HG03439 (cell line): Measurements from ENCODE around the gene ZNF14.
A peak's percentile ranks its signal among the peaks of the same experiment; 100 is the strongest.
"Not testable (repeated sequence)": the region's sequence is repeated elsewhere in the genome, so short reads cannot be mapped to it uniquely, and the experiment has no call there.

Experiments
- ATAC-seq: cut with Tn5 transposase; IDR thresholded peaks from one replicate; pipeline ENCODE4 v1.9.1; 2021; ENCODE audit warnings: mild to moderate bottlenecking, moderate library complexity; ENCODE audit not compliant: unreplicated experiment

The ZNF14 gene

DNA sequence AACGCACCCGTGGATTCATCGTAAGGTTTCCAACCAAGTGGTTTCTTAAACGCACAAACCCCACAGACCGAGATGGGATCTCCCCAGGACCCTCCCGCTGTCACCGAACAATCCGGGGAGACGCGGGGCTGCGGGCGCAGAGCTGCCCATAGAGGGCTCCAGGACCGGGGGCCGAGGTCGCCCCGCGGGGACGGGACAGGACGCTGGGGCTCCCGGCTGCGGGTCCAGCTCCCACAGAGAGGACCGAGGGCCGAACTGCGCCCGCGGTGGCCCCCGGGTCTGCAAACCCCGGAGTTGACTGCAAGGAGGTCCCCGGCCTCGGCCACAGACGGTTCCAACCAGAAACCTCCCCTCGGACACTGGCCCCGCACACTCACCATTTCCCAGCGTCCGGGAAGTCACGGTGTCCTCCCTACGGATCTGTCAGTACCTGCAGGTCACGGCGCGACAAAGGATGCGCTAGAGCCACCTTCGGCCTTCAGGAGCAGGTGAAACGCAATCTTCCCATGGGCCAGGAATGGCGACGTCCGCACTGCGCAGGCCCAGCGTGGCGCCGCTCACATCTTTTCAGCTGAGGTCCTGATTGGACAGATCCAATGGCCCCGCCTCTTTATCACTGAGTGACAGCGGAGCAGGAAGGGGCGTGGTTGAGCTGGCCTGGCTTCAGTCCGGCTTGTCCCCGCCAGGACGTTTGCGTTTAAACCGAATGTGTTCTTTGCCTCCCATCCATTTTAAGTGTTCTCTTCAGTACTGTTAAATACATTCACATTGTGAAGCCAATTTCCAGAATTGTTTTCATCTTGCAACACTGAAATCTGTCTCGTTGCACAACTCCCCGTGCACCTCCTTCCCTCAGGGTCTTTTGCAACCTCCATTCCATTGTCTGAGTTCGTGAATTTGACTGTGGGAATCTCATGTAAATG is at the start of gene ZNF14:
TSS of gene ZNF14 (minus strand) at position 534 of the 923 bp plus-strand sequence. CDS start at position 380, 154 bp downstream.
- peak; percentile 99 for ATAC-seq

DNA sequence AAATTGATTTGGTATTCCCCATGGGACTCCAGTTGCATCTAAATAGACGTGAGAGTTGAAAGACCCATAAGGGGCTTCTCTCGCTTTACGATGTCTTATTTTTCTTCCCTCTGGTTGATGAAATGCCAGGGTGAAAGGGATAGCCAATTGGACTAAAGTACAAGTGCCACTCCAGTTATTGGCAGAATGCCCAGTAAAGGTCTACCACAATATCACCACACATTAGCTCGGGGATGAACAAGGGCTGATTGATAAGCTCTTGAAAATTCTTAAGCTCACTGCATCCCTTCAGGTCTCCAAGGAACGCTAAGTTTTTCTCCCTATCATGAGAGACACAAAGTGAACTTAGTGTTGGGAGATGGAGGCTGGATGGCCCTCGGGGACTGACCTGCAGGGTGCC is 48.9 kb upstream of the ZNF14 start:
- not testable (repeated sequence) for ATAC-seq

DNA sequence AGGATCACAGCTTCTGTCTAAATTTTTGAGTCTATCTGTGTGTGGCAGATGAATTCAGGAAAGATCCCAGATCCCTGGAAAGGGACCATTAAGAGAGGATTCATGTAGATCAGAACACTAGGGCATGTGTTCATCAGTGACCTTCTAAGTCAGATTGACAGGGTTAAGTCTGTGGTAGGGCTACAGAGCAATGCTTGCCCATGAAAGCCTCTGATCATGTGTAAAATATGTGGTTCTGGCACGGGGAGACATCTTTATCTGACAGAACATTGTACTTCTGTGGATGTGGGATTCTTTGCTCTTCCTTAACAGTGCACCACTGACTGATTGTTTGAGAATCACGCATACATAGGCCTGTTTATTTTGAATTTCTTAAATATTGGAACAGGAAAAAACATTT is 45.8 kb upstream of the ZNF14 start:
- ATAC-seq: no peak

DNA sequence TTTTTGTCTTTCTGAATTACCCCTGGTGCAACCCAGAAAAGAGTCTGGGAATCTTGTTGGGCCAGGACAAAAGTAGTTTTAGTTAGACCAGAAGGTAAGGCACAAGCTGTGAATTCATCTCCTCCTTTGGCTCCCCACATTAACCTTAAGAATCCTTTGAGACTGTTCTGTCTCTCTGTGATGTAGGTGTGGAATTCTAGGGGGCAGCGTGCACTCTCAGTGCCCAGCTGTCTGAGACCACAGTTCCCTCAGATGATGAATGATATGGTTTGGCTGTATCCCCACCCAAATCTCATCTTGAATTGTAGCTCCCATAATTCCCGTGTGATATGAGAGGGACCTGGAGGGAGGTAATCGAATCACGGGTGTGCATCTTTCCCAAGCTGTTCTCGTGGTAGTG is 44.8 kb upstream of the ZNF14 start:
- no peak for ATAC-seq

DNA sequence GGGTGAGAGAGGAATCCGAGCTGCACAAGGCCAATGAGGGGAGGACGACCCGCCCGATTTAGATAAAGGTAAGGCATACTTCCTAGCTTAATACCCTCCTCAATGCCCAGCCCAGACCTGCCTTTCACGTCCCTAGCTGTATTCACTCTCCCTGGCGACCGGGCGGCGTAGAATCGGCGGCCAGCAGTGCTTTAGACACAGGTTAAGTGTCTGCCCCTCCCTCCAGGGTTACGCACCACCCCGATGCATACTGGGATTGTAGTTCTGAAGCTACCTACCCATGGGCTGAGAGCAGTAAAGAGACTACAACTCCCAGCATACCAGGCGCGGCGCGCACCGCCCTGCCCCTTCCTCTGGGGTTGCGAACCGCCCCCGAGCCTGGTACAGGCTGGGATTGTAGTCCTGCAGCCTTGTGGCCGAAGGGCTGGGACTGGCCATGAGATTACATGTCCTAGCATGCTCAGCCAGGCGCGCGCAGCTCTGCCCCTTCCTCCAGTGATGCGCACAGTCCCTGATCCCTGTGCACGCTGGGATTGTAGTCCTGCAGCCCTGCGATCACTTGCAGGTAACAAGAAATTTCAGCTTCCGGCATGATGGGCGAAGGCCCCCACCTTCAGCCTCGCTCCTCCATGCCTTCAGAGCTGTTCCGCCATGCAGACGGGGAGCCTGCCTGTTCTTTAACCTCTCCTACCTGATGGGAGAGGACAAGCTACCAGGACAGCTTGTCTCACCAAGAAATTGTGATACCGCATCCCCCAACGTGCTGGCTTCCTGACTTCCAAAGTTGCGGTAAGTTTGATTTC is 43.5 kb upstream of the ZNF14 start:
- ATAC-seq: peak; percentile 98

DNA sequence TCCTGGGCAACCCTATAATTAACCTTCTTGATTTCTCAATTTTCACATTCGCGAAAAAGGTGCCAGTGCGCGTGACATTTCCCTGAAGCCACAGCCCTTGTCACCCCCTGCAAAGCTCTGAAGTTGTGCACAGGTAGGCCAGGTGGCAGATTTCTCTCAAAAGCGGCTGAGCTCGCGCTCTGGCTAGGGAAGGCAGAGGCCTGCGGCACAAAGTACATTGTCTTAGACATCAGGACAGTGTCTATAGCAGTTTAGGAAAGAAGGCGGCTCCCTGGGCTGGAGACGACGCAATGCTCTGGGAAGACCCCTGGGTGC is 42.9 kb upstream of the ZNF14 start:
- ATAC-seq: peak; percentile 2

DNA sequence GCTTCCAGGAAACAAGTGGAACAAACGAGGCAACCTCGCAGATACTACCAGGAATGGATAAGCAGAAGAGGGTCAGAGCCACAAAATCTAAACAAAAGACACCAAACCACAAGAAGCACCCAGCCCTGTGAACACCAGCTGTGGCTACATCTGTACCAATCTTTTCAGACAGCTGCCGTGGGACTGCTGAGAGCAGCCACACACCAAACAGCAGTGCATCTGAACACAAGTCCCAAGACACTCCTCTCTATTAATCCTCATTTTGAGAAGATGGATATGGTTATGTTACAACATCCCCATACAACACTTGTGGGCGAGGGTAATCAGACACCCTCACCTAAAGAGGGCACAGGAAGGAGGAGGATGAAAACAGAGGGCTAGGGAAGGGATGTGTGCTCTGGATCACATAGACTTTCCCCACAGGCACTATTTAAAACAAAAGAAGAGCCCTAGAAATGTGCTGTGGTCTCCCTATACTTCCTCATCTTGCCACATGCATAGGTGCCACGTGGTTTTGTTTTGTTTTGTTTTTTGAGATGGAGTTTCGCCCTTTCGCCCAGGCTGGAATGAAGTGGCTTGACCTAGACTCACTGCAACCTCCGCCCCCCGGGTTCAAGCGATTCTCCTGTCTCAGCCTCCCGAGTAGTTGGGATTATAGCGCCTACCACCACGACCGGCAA is 41.6 kb upstream of the ZNF14 start:
- no peak for ATAC-seq

DNA sequence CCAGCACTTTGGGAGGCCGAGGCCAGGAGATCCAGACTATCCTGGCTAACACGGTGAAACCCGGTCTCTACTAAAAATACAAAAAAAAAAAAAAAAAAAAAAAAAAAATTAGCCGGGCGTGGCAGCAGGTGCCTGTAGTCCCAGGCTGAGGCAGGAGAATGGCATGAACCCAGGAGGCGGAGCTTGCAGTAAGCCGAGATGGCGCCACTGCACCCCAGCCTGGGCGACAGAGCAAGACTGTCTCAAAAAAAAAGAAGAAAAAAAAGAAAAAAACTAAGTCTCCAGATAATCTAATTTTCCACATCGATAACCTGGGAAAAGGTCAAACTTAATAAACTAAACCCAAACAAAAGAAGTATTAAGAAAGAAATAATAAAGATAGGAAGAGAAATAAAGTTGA is 39.1 kb upstream of the ZNF14 start:
- ATAC-seq: not testable (repeated sequence)

DNA sequence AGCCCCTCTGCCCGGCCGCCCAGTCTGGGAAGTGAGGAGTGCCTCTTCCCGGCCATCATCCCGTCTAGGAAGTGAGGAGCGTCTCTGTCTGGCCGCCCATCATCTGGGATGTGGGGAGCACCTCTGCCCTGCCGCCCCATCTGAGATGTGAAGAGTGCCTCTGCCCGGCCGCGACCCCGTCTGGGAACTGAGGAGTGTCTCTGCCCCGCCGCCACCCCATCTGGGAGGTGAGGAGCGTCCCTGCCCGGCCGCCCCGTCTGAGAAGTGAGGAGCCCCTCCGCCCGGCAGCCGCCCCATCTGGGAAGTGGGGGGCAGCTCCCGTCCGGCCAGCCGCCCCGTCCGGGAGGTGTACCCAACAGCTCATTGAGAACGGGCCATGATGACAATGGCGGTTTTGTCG is 37.1 kb upstream of the ZNF14 start:
- not testable (repeated sequence) for ATAC-seq

DNA sequence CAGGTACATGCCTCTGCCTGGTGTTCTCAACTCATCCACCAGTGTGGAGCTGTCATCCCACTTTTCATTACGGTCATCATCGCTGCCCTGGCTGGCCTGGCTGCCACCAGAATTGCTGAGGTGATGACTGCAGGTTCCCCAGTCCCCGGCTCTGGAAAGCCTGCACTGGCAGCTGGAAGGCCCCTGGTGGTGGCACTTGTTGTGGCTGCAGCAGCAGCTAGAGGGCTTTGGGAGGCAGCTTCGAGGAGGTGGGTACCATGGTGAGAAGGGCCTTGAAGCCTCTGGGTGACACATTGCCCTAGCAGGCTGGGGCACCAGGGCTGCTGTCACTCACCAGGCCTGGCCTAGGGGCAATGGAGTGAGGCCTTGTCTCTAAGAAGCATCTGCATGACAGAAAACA is 25.3 kb upstream of the ZNF14 start:
- no peak for ATAC-seq

DNA sequence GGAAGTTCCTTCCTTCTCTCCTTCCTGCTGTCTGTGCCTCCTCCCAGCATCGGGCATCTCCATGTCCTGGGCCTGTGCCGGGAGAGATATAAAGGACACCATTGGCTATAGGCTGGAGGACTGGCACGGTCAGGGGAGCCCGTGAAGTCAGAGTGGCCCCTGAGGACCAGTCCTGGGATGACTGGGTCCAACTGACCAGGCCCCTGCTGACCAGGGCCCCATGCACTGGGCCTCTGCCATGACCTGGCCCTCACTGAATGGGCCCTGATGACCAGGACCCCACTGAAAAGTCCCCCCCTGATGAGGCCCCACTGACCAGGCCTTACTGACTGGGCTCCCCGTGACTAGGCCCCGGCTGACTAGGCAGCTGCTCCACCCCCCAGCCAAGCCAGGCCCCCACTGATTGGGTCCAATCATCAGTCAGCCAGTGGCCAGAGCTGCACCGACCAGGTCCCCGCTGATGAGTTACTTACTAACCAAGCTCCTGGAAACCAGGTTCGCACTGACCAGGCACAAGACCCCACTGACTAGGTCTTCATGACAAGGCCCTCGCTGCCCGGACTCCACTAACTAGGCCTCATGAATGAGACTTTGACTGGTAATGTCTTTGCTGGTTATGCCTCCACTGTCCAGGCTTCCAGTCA is 20.0 kb upstream of the ZNF14 start:
- ATAC-seq: no peak

DNA sequence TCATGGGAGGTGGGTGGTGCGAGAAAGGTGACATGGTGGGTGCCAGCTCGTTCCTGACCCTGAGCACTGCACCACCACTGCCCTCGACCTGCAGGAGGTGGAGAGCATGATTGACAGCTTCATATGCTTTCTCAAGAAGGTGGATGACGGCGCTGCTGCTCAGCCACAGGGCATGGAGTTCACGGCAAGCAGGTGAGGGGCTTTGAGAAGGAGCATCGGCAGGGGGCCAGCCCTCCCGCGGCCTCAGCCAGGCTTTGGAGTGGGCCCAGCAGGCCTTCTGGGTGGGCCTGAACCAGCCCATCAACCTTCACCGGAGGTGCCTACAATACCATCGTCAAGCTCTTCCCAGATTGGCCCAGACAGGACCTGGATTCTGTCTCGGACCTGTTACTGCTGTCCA is 18.9 kb upstream of the ZNF14 start:
- ATAC-seq: no peak

DNA sequence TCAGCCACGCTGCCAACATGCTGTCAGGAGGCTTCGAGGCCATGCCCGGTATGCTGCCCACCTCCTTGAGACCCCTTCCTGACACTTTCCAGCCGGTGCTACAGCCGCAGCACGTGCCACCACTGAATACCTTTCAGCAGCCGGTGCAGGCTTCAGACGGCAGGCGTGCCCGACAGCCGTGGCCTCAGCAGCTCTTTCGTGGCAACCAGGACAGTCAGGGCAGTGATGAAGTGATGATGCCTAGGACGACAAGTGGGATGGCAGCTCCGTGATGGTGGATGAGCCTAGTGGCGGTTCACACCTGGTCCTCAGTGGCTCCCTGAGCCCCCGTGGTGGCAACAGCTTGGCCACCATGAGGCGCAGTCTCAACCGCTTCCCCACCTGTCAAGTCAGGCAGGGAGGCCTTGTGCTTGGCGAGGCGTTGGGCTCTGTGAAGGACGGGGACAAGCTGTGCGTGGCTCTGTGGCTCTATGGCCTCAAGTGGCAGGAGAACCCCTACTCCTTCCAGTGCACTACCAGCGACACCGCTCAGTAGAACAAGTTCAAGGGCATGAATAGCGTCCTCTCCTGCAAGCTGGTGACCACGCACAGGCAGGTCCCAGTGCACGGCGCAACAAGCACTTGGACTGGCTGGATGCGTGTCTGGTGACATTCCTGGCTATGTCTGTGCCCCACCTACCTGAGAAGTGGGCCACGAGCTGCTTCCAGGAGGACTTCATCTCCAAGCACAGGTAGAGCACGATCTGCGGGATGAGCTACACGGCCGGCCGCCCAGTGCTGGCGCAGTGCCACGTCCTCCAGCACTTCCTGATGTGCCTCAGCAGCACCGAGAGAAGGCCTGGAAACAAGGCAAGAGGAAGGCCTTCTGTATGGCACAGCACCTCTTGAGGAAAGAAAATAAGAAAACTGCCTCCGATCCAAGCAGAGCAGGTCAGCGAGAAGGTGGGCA is 18.2 kb upstream of the ZNF14 start:
- no peak for ATAC-seq

DNA sequence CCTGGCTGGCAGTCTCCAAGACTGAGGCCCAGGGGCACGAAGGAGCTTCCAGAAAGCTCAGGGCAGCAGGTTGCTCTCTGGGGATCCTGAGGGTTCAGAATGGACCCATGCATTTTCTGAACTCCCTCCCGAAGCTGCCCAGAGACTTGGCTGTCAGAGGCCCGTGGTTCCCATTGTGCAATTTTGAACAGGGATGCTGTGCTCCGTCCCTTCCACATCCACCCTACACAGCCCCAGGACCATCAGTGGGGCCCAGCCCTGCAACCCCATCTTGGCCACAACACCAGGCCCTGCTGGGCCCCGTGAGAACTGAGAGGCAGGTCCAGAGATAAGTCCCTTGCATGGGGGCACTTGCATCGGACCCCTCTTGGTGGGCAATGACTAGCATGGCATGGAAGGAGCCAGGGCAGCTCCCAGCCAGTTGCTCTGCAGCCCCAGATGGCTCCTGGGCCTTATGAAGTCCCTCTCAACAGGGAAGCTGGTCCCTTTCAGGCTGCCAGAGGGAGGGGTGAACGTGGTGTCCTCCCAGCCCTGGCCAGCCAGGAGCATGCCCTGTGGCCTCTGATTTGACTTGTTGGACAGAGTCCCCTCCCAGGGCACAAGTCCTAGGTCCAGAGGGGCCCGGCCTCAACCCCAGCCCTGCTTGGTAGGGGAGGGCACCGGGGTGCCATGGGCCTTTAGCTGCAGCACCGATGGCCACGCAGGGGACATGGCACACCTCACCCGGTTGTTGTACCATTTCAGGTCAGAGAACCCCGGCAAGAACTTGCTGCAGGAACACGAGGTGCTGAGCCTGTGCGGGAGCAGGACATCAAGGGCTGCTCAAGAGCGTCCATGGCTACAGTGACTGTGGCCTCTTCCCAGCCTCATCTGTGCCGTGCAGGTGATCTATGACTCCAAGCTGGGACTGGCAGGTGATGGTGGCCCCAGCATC is 17.3 kb upstream of the ZNF14 start:
- ATAC-seq: no peak

DNA sequence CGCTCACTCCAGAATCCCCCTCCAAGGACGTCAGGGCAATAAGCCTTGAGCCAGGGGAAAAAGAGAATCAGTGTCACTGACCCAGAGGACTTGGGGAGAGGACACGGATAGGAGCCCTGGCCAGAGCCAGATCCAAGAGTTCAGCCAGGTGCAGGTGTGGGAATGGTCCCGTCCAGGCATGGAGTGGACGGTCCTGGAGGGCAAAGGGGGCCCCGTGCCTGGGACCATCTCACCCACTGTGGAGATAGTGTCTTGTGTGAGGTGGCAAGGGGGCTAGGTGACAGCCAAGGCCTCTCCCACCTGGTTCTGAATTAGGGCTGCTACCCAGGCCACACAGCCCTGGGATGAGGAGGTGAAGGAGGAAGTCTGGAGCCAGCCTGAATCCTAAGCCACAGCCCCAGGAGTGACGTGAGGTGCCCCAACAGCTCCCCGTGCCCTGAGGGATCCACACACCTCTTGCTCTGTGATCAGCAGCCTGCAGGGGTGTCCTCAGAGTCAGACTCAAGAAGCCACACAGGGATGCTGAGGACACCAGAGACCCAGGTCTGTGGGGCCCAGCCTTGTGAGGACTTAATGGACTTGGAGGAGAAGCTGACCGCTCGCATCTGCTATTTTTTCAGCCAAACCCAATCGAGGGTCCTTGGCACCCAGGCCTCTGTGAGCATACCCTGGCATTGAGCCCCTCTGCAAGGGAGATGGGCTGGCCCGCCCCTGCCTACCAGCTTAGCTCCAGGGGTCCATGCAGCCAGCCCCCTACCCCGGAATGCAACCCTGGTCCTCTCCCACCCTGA is 16.4 kb upstream of the ZNF14 start:
- no peak for ATAC-seq

DNA sequence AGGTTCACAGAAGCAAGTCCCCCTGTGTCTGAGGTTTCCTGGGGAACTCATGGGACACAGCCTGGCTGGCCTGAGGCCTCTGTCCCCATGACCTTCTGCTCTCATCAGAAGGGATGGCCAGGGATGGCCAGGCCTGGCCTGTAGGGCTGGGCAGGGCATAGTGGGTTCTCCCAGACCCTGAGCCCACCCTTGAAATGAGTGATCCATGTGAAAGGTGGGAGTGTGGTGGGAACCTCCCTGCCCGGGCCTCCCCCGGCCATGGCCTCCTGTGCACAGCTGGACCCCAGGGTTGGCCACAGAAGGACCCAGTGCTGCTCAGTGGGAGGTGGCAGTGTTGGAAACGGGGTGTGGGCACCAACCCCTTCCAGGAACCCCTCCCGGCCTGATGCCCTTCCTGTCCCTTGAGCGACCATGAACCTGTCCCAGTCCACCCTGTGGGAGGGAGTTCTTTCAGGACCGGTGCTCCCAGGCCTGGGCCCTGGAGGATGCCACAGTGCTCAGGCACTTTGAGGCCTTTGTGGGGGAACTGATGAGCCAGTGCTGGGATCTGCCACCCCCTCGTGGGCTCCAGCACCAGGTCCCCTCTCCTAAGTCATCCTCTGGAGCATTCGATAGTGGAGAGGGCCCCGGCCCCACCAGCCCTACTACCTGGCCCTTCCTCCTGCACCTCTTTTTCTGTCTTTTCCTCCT is 15.5 kb upstream of the ZNF14 start:
- no peak for ATAC-seq
